SK-N-SH (cell line): Measurements from ENCODE around the gene SCYL2. TPM values are rescaled to one million over a fixed set of nuclear protein-coding genes. Genes with fewer than 3 reads are reported as not detected.

ENCODE experiments used
- CTCF ChIA-PET: fragments of 300-600, 350-600 bp; formaldehyde crosslinking; extraction: SDS; loops from one replicate; lab custom pipeline; 2021; lab: Yijun Ruan, JAX
- POLR2A ChIA-PET: fragments of 350-600 bp; sonication (Branson Sonifier 250); formaldehyde crosslinking; extraction: SDS; loops from one replicate; lab custom pipeline; 2020; ENCODE audit warnings: antibody characterized with exemption, inconsistent platforms; lab: Yijun Ruan, JAX
- DNase-seq: peaks from one replicate; pipeline ENCODE4 v3.0.0; 2012
- H2AFZ ChIP-seq: fragments of 200-600 bp; sonication (generic); 2 replicates; pipeline ENCODE4 v1.8.1; 2016; ENCODE audit warnings: antibody characterized with exemption, mild to moderate bottlenecking, low read depth
- H3F3A ChIP-seq: fragments of 200-600 bp; sonication (generic); replicated peaks from 2 replicates; pipeline ENCODE3; 2016; ENCODE audit warnings: antibody characterized with exemption, mild to moderate bottlenecking; ENCODE audit not compliant: insufficient read depth
- H3K27ac ChIP-seq, 2 experiments: fragments of 200-500 bp in 1 of 2; fragments of 200-600 bp in 1 of 2; sonication (Bioruptor generic) in 1 of 2; sonication (generic), shearing (Covaris generic) in 1 of 2; 2 replicates each; pipeline versions ENCODE4 v1.5.1 to v1.6.1; 2014 to 2016; ENCODE audit warnings: low read depth in 2 of 2, inconsistent platforms in 1 of 2, low read length in 1 of 2, mild to moderate bottlenecking in 1 of 2, mixed read lengths in 1 of 2
- H3K27me3 ChIP-seq: fragments of 200-600 bp; sonication (generic), shearing (Covaris generic); 2 replicates; pipeline ENCODE4 v1.6.1; 2016; ENCODE audit warnings: mixed run types; ENCODE audit not compliant: insufficient read depth
- H3K36me3 ChIP-seq, 2 experiments: fragments of 200-500 bp in 1 of 2; fragments of 200-600 bp in 1 of 2; sonication (Bioruptor generic) in 1 of 2; sonication (generic) in 1 of 2; replicated peaks in 1 of 2; 2 replicates each; pipeline versions ENCODE3 to v1.5.1; 2014 to 2016; ENCODE audit warnings: low read length in 1 of 2, mild to moderate bottlenecking in 1 of 2; ENCODE audit not compliant: insufficient read depth in 2 of 2, control insufficient read depth in 1 of 2
- H3K4me1 ChIP-seq, 2 experiments: fragments of 200-500 bp in 1 of 2; fragments of 200-600 bp in 1 of 2; sonication (Bioruptor generic) in 1 of 2; sonication (generic), shearing (Covaris generic) in 1 of 2; 2 replicates each; pipeline versions ENCODE4 v1.5.1 to v1.6.1; 2014 to 2016; ENCODE audit warnings: low read depth in 1 of 2, low read length in 1 of 2, mixed run types in 1 of 2; ENCODE audit not compliant: insufficient read depth in 2 of 2, control insufficient read depth in 1 of 2
- H3K4me2 ChIP-seq: fragments of 200-600 bp; sonication (generic), shearing (Covaris generic); 2 replicates; pipeline ENCODE4 v1.6.1; 2017; ENCODE audit warnings: mixed run types
- H3K4me3 ChIP-seq, 2 experiments: fragments of 200-500 bp in 1 of 2; fragments of 200-600 bp in 1 of 2; sonication (Bioruptor generic) in 1 of 2; sonication (generic), shearing (Covaris generic) in 1 of 2; 2 replicates each; pipeline versions ENCODE4 v1.5.1 to v1.8.1; 2014 to 2016; ENCODE audit warnings: low read depth in 2 of 2, inconsistent platforms in 1 of 2, low read length in 1 of 2, mild to moderate bottlenecking in 1 of 2, mixed read lengths in 1 of 2, moderate library complexity in 1 of 2
- H3K79me2 ChIP-seq: fragments of 200-600 bp; sonication (generic); 2 replicates; pipeline ENCODE4 v1.8.1; 2017; ENCODE audit warnings: mild to moderate bottlenecking; ENCODE audit not compliant: insufficient read depth
- H3K9ac ChIP-seq: fragments of 200-600 bp; sonication (generic); 2 replicates; pipeline ENCODE4 v1.6.1; 2017; ENCODE audit warnings: mixed run types
- H3K9me2 ChIP-seq: fragments of 200-600 bp; sonication (generic); 2 replicates; pipeline ENCODE4 v1.6.1; 2017; ENCODE audit warnings: mixed run types
- H3K9me3 ChIP-seq: fragments of 200-600 bp; sonication (generic); 2 replicates; pipeline ENCODE4 v1.6.1; 2017; ENCODE audit warnings: mixed run types, mild to moderate bottlenecking, moderate library complexity
- H4K20me1 ChIP-seq: fragments of 200-600 bp; sonication (generic); 2 replicates; pipeline ENCODE4 v1.6.1; 2017; ENCODE audit warnings: mild to moderate bottlenecking, mixed run types; ENCODE audit not compliant: insufficient read depth
- EP300 ChIP-seq, 2 experiments: IDR thresholded peaks; 2 replicates each; pipeline versions ENCODE4 v1.4.0 to v1.6.1; 2012; ENCODE audit warnings: borderline replicate concordance in 1 of 2, low read depth in 1 of 2, low read length in 1 of 2
- FOSL2 ChIP-seq: IDR thresholded peaks from 2 replicates; pipeline ENCODE4 v1.4.0; 2012; ENCODE audit warnings: low read depth, mild to moderate bottlenecking, moderate library complexity, borderline replicate concordance
- FOXJ3 ChIP-seq: sonication (generic); formaldehyde crosslinking; IDR thresholded peaks from 2 replicates; pipeline ENCODE4 v1.5.1; 2020; ENCODE audit warnings: mild to moderate bottlenecking, missing genetic modification reagents
- FOXM1 ChIP-seq: IDR thresholded peaks from 2 replicates; pipeline ENCODE4 v1.4.0; 2012; ENCODE audit warnings: low read depth, mild to moderate bottlenecking
- GATA2 ChIP-seq: sonication (generic); formaldehyde crosslinking; IDR thresholded peaks from 2 replicates; pipeline ENCODE4 v1.5.0; 2020; ENCODE audit warnings: mild to moderate bottlenecking, missing genetic modification reagents
- JUND ChIP-seq: IDR thresholded peaks from 2 replicates; pipeline ENCODE4 v1.4.0; 2012
- MEF2A ChIP-seq: IDR thresholded peaks from 2 replicates; pipeline ENCODE4 v1.4.0; 2012; ENCODE audit warnings: low read depth, borderline replicate concordance
- NFIC ChIP-seq: IDR thresholded peaks from 2 replicates; pipeline ENCODE4 v1.4.0; 2012; ENCODE audit warnings: borderline replicate concordance
- RFX5 ChIP-seq: IDR thresholded peaks from 2 replicates; pipeline ENCODE4 v1.6.1; 2012; ENCODE audit warnings: mild to moderate bottlenecking, improper control_type of control experiment, low read length
- RXRA ChIP-seq: IDR thresholded peaks from 2 replicates; pipeline ENCODE4 v1.4.0; 2012; ENCODE audit warnings: low read depth, mild to moderate bottlenecking, borderline replicate concordance
- SIN3A ChIP-seq: IDR thresholded peaks from 2 replicates; pipeline ENCODE4 v1.6.1; 2012; ENCODE audit warnings: low read depth, mild to moderate bottlenecking, low read length, moderate library complexity, borderline replicate concordance
- SMC3 ChIP-seq: IDR thresholded peaks from 2 replicates; pipeline ENCODE4 v1.6.1; 2012; ENCODE audit warnings: low read depth, low read length, improper control_type of control experiment
- WGBS: methylation state at CpG from one replicate; pipeline ENCODE4 v1.1.6; 2017; ENCODE audit warnings: low lambda C conversion rate; 5-methylcytosine and 5-hydroxymethylcytosine counted together
- polyA plus RNA-seq, 3 experiments: library from polyadenylated mRNA; depleted of rRNA; stranded (reverse); fragments of >200 nt; gene quantifications; 2 replicates each; pipeline ENCODE4 v1.2.3, GENCODE V29; 2012
- TF ChIP-seq, protein P1 (sequence below): IDR thresholded peaks from 2 replicates; pipeline ENCODE4; 2012
- TF ChIP-seq, protein P2 (sequence below): fragments of 150-350 bp; IDR thresholded peaks from 2 replicates; pipeline ENCODE4 v1.6.1; 2016; ENCODE audit warnings: mild to moderate bottlenecking, low read depth, low read length
- TF ChIP-seq, protein P3 (sequence below): fragments of 200-600 bp; sonication (generic); IDR thresholded peaks from 2 replicates; pipeline ENCODE4 v1.6.1; 2017; ENCODE audit warnings: antibody characterized with exemption, mild to moderate bottlenecking, moderate library complexity
- TF ChIP-seq, protein P4 (sequence below): fragments of 150-350 bp; IDR thresholded peaks from 2 replicates; pipeline ENCODE4 v1.6.1; 2017; ENCODE audit warnings: antibody characterized with exemption, low read length, low read depth, borderline replicate concordance

Gene SCYL2
- polyA plus RNA-seq, 1 of the 3 experiments (the other 2 are of a cell fraction): 7.5 TPM

DNA sequence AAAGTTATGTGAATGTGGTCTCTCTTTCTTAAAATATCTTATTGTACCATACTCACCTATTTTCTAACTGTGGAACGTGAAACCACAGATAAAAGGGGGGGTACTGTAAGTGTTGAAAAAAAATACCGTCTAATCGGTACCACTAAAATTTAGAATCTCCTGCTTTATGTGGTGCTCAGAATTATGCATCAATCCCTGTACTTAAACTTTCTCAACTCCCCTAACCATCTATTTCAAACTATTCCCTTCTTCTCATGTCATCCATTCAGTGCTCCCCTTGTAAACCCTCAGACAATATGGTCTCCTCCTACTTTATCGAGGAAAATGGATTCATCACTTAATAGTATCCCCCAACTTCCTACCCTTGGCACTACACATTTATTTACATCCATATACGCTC lies 23.8 kb upstream of the SCYL2 start:
- Histone ChIP-seq H3K36me3 (no peaks in the 10 kb centered on the region), H3F3A (no peaks in the 10 kb centered on the region), H3K4me2 (no peak overlapping the region), H2AFZ (no peak overlapping the region), H3K4me1 (no peaks in the 10 kb centered on the region), H3K9ac (no peak overlapping the region), H3K9me3 (no peaks in the 10 kb centered on the region), H3K79me2 (no peaks in the 10 kb centered on the region), H3K4me3 (no peak overlapping the region), H3K9me2 (no peaks in the 10 kb centered on the region), H3K27ac (no peak overlapping the region), H4K20me1 (no peaks in the 10 kb centered on the region), H3K27me3 (no peaks in the 10 kb centered on the region)
- POLR2A ChIA-PET: no interaction called here
- WGBS: 80% methylated on average over 5 of the region's 5 CpGs
- CTCF ChIA-PET: interaction anchor here (0.6 kb wide), 1 partner anchor 8 kb away, joined by 3 read pairs; no protein-coding TSS in a partner anchor
- TF ChIP-seq, protein P1, sequence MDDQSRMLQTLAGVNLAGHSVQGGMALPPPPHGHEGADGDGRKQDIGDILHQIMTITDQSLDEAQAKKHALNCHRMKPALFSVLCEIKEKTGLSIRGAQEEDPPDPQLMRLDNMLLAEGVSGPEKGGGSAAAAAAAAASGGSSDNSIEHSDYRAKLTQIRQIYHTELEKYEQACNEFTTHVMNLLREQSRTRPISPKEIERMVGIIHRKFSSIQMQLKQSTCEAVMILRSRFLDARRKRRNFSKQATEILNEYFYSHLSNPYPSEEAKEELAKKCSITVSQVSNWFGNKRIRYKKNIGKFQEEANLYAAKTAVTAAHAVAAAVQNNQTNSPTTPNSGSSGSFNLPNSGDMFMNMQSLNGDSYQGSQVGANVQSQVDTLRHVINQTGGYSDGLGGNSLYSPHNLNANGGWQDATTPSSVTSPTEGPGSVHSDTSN: no peak
- TF ChIP-seq, protein P2, sequence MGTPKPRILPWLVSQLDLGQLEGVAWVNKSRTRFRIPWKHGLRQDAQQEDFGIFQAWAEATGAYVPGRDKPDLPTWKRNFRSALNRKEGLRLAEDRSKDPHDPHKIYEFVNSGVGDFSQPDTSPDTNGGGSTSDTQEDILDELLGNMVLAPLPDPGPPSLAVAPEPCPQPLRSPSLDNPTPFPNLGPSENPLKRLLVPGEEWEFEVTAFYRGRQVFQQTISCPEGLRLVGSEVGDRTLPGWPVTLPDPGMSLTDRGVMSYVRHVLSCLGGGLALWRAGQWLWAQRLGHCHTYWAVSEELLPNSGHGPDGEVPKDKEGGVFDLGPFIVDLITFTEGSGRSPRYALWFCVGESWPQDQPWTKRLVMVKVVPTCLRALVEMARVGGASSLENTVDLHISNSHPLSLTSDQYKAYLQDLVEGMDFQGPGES: no peak
- TF ChIP-seq MEF2A (no peak), RFX5 (no peak), FOXJ3 (no peak), EP300 (IDR thresholded peaks at IDR 0.05; ENCODE audit: borderline replicate concordance in 1 of 2, low read depth in 1 of 2, low read length in 1 of 2) (no peak), FOXM1 (no peak), SMC3 (no peak), NFIC (no peak), RXRA (no peak), FOSL2 (no peak), SIN3A (no peak), JUND (no peak), GATA2 (CRISPR knock-in tag) (no peak)
- TF ChIP-seq, protein P3, sequence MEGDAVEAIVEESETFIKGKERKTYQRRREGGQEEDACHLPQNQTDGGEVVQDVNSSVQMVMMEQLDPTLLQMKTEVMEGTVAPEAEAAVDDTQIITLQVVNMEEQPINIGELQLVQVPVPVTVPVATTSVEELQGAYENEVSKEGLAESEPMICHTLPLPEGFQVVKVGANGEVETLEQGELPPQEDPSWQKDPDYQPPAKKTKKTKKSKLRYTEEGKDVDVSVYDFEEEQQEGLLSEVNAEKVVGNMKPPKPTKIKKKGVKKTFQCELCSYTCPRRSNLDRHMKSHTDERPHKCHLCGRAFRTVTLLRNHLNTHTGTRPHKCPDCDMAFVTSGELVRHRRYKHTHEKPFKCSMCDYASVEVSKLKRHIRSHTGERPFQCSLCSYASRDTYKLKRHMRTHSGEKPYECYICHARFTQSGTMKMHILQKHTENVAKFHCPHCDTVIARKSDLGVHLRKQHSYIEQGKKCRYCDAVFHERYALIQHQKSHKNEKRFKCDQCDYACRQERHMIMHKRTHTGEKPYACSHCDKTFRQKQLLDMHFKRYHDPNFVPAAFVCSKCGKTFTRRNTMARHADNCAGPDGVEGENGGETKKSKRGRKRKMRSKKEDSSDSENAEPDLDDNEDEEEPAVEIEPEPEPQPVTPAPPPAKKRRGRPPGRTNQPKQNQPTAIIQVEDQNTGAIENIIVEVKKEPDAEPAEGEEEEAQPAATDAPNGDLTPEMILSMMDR: no peak
- TF ChIP-seq, protein P4, sequence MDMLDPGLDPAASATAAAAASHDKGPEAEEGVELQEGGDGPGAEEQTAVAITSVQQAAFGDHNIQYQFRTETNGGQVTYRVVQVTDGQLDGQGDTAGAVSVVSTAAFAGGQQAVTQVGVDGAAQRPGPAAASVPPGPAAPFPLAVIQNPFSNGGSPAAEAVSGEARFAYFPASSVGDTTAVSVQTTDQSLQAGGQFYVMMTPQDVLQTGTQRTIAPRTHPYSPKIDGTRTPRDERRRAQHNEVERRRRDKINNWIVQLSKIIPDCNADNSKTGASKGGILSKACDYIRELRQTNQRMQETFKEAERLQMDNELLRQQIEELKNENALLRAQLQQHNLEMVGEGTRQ: no peak
- no peak for DNase-seq
